22Rv1 (cell line): Measurements from ENCODE around the gene SLC38A4.

ENCODE experiments used
- H3K27ac ChIP-seq: fragments of 450-650 bp; 2 replicates; pipeline ENCODE4 v1.5.1; 2017
- CTCF ChIP-seq: fragments of 450-650 bp; IDR thresholded peaks from 2 replicates; pipeline ENCODE4 v1.5.1; 2017; ENCODE audit warnings: mild to moderate bottlenecking
- ZFX ChIP-seq: fragments of 450-650 bp; IDR thresholded peaks from 2 replicates; pipeline ENCODE4 v1.6.1; 2017; ENCODE audit warnings: antibody characterized with exemption, borderline replicate concordance

Gene SLC38A4

GRCh38 chr12:46722394-46723185, 103.2 kb downstream of the SLC38A4 start:
- no peak overlapping the region for H3K27ac ChIP-seq
- TF ChIP-seq ZFX (no peak), CTCF (no peak)

- H3K27ac ChIP-seq, result no peak overlapping the region
- TF ChIP-seq ZFX, result no peak
- TF ChIP-seq CTCF, result no peak
Observed at GRCh38 chr12:46718495-46718894, 107.3 kb downstream of the SLC38A4 start.

GRCh38 chr12:46717868-46718267, 107.9 kb downstream of the SLC38A4 start:
- no peak overlapping the region for H3K27ac ChIP-seq
- no peak for TF ChIP-seq CTCF
- TF ChIP-seq ZFX, result no peak

GRCh38 chr12:46717159-46717558, 108.6 kb downstream of the SLC38A4 start:
- no peak overlapping the region for H3K27ac ChIP-seq
- no peak for TF ChIP-seq CTCF
- no peak for TF ChIP-seq ZFX
